Cardiac muscle cell (in vitro differentiated cells and primary cell): ENCODE results near the gene KIF17. TPM values are rescaled to one million over a fixed set of nuclear protein-coding genes. Genes with fewer than 3 reads are reported as not detected.

Experiments
- DNase-seq, 2 donors: peaks; one replicate each; pipeline versions ENCODE4 v3.0.0 to v3.0.0-alpha.2; 2010 to 2017; ENCODE audit warnings: low read depth in 1 of 2, low spot score in 1 of 2
- H3K27ac ChIP-seq: fragments of 200-600 bp; sonication (generic); 2 replicates; pipeline ENCODE4 v1.5.1; 2016
- H3K27me3 ChIP-seq: fragments of 200-600 bp; sonication (generic); 2 replicates; pipeline ENCODE4 v1.6.0; 2016; ENCODE audit warnings: control low read depth
- H3K36me3 ChIP-seq: fragments of 200-600 bp; sonication (generic); 2 replicates; pipeline ENCODE4 v1.5.1; 2016; ENCODE audit warnings: control low read depth
- H3K4me1 ChIP-seq: fragments of 200-600 bp; sonication (generic); 2 replicates; pipeline ENCODE4 v1.8.1; 2017; ENCODE audit warnings: low read depth, mild to moderate bottlenecking, mixed run types
- H3K4me3 ChIP-seq: fragments of 200-600 bp; sonication (generic); 2 replicates; pipeline ENCODE4 v1.5.1; 2016; ENCODE audit warnings: mild to moderate bottlenecking
- H3K9me3 ChIP-seq: fragments of 200-600 bp; sonication (generic); 2 replicates; pipeline ENCODE4 v1.5.1; 2017; ENCODE audit warnings: low read depth, mild to moderate bottlenecking, control low read depth
- CTCF ChIP-seq: IDR thresholded peaks from 2 replicates; pipeline ENCODE4 v1.5.1; 2012; ENCODE audit warnings: low read depth, mild to moderate bottlenecking, low read length
- polyA plus RNA-seq: library from polyadenylated mRNA; unstranded; fragments of >200 nt; fragmentation: Nextera tagmentation; extraction: Ambion mirVana; gene quantifications from 2 replicates; pipeline ENCODE4 v1.2.1, GENCODE V29; 2016
- total RNA-seq: library from RNA; depleted of rRNA; stranded (reverse); fragments of >200 nt; gene quantifications from 2 replicates; pipeline ENCODE4 v1.2.3, GENCODE V29; 2016

Gene KIF17
- total and polyA plus RNA-seq, 2 experiments from 2014 or later: 1.1 to 15.0 TPM

- H3K27ac ChIP-seq: no peak overlapping the region
- H3K4me3 ChIP-seq: no peak overlapping the region
- no peaks in the 10 kb centered on the region for H3K36me3 ChIP-seq
- DNase-seq: no peak
- no peak for TF ChIP-seq CTCF
- no peaks in the 10 kb centered on the region for H3K9me3 ChIP-seq
- H3K4me1 ChIP-seq: no peaks in the 10 kb centered on the region
- no peaks in the 10 kb centered on the region for H3K27me3 ChIP-seq
Measured at GRCh38 chr1:20618550-20618949, 99.3 kb downstream of the KIF17 start.

GRCh38 chr1:20616847-20617487 lies 100.8 kb downstream of the KIF17 start:
- H3K27me3 ChIP-seq: no peaks in the 10 kb centered on the region
- H3K9me3 ChIP-seq: no peaks in the 10 kb centered on the region
- no peak for TF ChIP-seq CTCF
- H3K4me3 ChIP-seq: no peak overlapping the region
- no peaks in the 10 kb centered on the region for H3K36me3 ChIP-seq
- no peak overlapping the region for H3K27ac ChIP-seq
- no peak for DNase-seq
- no peaks in the 10 kb centered on the region for H3K4me1 ChIP-seq

GRCh38 chr1:20615946-20616846 lies 101.6 kb downstream of the KIF17 start:
- H3K9me3 ChIP-seq: no peaks in the 10 kb centered on the region
- no peak overlapping the region for H3K4me3 ChIP-seq
- no peaks in the 10 kb centered on the region for H3K4me1 ChIP-seq
- DNase-seq: no peak
- no peak overlapping the region for H3K27ac ChIP-seq
- no peaks in the 10 kb centered on the region for H3K36me3 ChIP-seq
- H3K27me3 ChIP-seq: no peaks in the 10 kb centered on the region
- no peak for TF ChIP-seq CTCF

DNA sequence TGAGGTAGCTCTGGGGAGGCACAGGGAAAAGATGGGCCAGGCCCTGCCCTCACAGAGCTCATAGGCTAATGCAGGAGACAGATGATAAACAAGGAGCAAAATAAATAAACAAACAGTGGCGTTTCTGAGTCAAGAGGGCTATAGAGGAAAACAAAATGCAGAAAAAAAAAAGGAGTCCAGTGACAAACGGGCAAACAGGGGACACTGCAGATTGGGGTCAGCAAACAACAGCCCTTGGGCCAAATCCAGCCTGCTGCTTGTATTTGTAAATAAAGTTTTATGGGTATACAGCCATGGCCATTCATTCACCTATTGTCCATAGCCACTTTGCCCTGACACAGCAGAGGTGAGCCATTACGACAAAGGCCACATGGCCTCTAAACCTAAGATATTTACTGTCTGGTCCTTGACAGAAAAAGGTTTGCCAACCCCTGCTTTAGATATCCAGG lies 103.7 kb downstream of the KIF17 start:
- peak overlapping the region; percentile 12 for H3K27ac ChIP-seq

More for the DNA sequence above, 103.7 kb downstream of the KIF17 start:
- Histone ChIP-seq H3K9me3 (no peaks in the 10 kb centered on the region), H3K4me3 (no peak overlapping the region), H3K27me3 (no peaks in the 10 kb centered on the region), H3K36me3 (no peaks in the 10 kb centered on the region), H3K4me1 (no peaks in the 10 kb centered on the region)
- no peak for DNase-seq
- no peak for TF ChIP-seq CTCF

Other genes with a start within 250 kb of the KIF17 start
- 0.30 and 0.60 TPM in 2 replicates for gene CAMK2N1, start 231.8 kb downstream of the KIF17 start, total RNA-seq
- 1.2 and 1.4 TPM in 2 replicates for gene CAMK2N1, start 231.8 kb downstream of the KIF17 start, polyA plus RNA-seq
- gene MUL1, start 209.9 kb downstream of the KIF17 start, total RNA-seq: 34.4 and 38.1 TPM in 2 replicates
- 42.7 and 45.7 TPM in 2 replicates for gene MUL1, start 209.9 kb downstream of the KIF17 start, polyA plus RNA-seq
- 3.6 and 3.8 TPM in 2 replicates for gene FAM43B, start 165.4 kb downstream of the KIF17 start, total RNA-seq
- 3.7 and 7.6 TPM in 2 replicates for gene FAM43B, start 165.4 kb downstream of the KIF17 start, polyA plus RNA-seq
- not detected in 2 replicates for gene CDA, start 128.9 kb downstream of the KIF17 start, total RNA-seq
- not detected in 2 replicates for gene CDA, start 128.9 kb downstream of the KIF17 start, polyA plus RNA-seq
- 135 and 166 TPM in 2 replicates for gene PINK1, start 84.5 kb downstream of the KIF17 start, total RNA-seq
- 174 and 179 TPM in 2 replicates for gene PINK1, start 84.5 kb downstream of the KIF17 start, polyA plus RNA-seq
- gene DDOST, start 56.6 kb downstream of the KIF17 start, total RNA-seq: 176 and 223 TPM in 2 replicates
- gene DDOST, start 56.6 kb downstream of the KIF17 start, polyA plus RNA-seq: 308 and 326 TPM in 2 replicates
- 0.98 and 1.9 TPM in 2 replicates for gene SH2D5, start 14.7 kb upstream of the KIF17 start, total RNA-seq
- 1.1 and 1.4 TPM in 2 replicates for gene SH2D5, start 14.7 kb upstream of the KIF17 start, polyA plus RNA-seq
- gene HP1BP3, start 69.3 kb upstream of the KIF17 start, total RNA-seq: 144 and 178 TPM in 2 replicates
- gene HP1BP3, start 69.3 kb upstream of the KIF17 start, polyA plus RNA-seq: 91.0 and 135 TPM in 2 replicates